ENCODE measurements around the gene LAPTM5. TPM values are rescaled to one million over a fixed set of nuclear protein-coding genes. Genes with fewer than 3 reads are reported as not detected.

LAPTM5 gene
- total RNA-seq, 1 donor from 2014 or later: not detected

DNA sequence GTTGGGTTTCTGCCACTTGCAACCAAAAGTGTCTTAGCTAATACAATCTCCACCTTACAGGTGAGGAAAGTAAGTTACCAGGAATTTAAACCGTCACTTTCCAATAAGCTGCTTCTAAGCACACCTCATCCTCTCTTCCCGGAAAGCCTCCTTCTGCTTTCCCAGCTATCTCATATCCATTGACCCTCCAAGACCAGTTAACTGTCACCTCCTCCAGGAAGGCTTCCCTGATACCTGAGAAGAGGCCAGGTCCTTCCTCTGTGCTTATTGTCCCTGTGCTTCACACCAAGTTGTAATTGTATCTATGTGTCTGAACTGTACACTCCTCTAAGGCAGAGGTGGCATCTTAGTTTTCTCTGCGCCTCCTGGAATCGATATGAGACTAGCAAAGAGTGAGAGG, 23.0 kb downstream of the LAPTM5 start:
- Histone ChIP-seq H3K27ac (no peak overlapping the region), H3K4me3 (no peak overlapping the region), H3K4me1 (peaks cover 8% of the 10 kb centered on the region), H3K36me3 (no peaks in the 10 kb centered on the region), H3K79me2 (ENCODE audit: low read depth) (no peaks in the 10 kb centered on the region), H4K20me1 (ENCODE audit: low read depth) (no peaks in the 10 kb centered on the region), H3K4me2 (no peak overlapping the region), H3F3A (ENCODE audit: low read depth) (no peaks in the 10 kb centered on the region), H3K9ac (no peak overlapping the region), H3K27me3 (no peaks in the 10 kb centered on the region), H3K9me3 (ENCODE audit: low read depth) (no peaks in the 10 kb centered on the region), H2AFZ (replicated peaks) (no peak overlapping the region)
- H3K4me1 Mint-ChIP-seq: peaks cover 13% of the 10 kb centered on the region
- no peak for DNase-seq (ENCODE audit: low spot score)
- no peaks in the 10 kb centered on the region for H3K36me3 Mint-ChIP-seq
- no peak overlapping the region for H3K4me3 Mint-ChIP-seq
- H3K9me3 Mint-ChIP-seq: no peaks in the 10 kb centered on the region
- H3K27me3 Mint-ChIP-seq (ENCODE audit: insufficient read depth, low read depth): peaks cover 8% of the 10 kb centered on the region
- H3K27ac Mint-ChIP-seq: no peak overlapping the region
- TF ChIP-seq, protein P1, sequence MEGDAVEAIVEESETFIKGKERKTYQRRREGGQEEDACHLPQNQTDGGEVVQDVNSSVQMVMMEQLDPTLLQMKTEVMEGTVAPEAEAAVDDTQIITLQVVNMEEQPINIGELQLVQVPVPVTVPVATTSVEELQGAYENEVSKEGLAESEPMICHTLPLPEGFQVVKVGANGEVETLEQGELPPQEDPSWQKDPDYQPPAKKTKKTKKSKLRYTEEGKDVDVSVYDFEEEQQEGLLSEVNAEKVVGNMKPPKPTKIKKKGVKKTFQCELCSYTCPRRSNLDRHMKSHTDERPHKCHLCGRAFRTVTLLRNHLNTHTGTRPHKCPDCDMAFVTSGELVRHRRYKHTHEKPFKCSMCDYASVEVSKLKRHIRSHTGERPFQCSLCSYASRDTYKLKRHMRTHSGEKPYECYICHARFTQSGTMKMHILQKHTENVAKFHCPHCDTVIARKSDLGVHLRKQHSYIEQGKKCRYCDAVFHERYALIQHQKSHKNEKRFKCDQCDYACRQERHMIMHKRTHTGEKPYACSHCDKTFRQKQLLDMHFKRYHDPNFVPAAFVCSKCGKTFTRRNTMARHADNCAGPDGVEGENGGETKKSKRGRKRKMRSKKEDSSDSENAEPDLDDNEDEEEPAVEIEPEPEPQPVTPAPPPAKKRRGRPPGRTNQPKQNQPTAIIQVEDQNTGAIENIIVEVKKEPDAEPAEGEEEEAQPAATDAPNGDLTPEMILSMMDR (IDR thresholded peaks at IDR 0.05): no peak
- no peak for TF ChIP-seq EZH2phosphoT487 (IDR thresholded peaks at IDR 0.05)
- no peak for TF ChIP-seq EZH2 (IDR thresholded peaks at IDR 0.05)

DNA sequence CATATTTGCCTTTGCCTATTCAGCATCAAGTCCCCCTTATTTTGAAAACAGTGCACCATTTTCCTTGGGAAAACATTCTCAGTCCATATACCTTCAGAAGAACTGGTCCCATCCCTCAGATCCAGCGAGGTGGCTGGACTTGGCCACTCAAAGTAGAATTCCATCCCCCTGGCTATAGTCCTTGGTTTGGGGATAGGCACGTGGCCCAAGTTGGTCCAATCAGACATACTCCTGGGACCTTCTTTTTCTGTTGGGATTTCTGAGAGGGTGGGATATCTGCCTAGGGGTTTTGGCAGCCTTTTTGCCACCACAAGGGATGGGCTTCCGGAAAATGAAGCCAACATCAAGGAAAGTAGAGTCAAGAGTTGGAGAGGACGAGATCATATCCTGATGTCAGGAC, 23.5 kb downstream of the LAPTM5 start:
- H3K9ac ChIP-seq: no peak overlapping the region
- peaks cover 8% of the 10 kb centered on the region for H3K4me1 ChIP-seq
- H3K27ac ChIP-seq: no peak overlapping the region
- no peaks in the 10 kb centered on the region for H3K9me3 ChIP-seq (ENCODE audit: low read depth)
- no peaks in the 10 kb centered on the region for H3K27me3 ChIP-seq
- H3K36me3 ChIP-seq: no peaks in the 10 kb centered on the region
- no peaks in the 10 kb centered on the region for H3F3A ChIP-seq (ENCODE audit: low read depth)
- peaks cover 16% of the 10 kb centered on the region for H3K4me1 Mint-ChIP-seq
- H3K27ac Mint-ChIP-seq: no peak overlapping the region
- H2AFZ ChIP-seq (replicated peaks): no peak overlapping the region
- no peaks in the 10 kb centered on the region for H4K20me1 ChIP-seq (ENCODE audit: low read depth)
- H3K4me3 Mint-ChIP-seq: no peak overlapping the region
- DNase-seq (ENCODE audit: low spot score): no peak
- H3K4me3 ChIP-seq: no peak overlapping the region
- H3K36me3 Mint-ChIP-seq: no peaks in the 10 kb centered on the region
- TF ChIP-seq EZH2 (IDR thresholded peaks at IDR 0.05): no peak
- no peak for TF ChIP-seq EZH2phosphoT487 (IDR thresholded peaks at IDR 0.05)
- TF ChIP-seq, protein P1 (IDR thresholded peaks at IDR 0.05): no peak
- H3K79me2 ChIP-seq (ENCODE audit: low read depth): no peaks in the 10 kb centered on the region
- H3K9me3 Mint-ChIP-seq: no peaks in the 10 kb centered on the region
- peaks cover 8% of the 10 kb centered on the region for H3K27me3 Mint-ChIP-seq (ENCODE audit: insufficient read depth, low read depth)
- H3K4me2 ChIP-seq: no peak overlapping the region

DNA sequence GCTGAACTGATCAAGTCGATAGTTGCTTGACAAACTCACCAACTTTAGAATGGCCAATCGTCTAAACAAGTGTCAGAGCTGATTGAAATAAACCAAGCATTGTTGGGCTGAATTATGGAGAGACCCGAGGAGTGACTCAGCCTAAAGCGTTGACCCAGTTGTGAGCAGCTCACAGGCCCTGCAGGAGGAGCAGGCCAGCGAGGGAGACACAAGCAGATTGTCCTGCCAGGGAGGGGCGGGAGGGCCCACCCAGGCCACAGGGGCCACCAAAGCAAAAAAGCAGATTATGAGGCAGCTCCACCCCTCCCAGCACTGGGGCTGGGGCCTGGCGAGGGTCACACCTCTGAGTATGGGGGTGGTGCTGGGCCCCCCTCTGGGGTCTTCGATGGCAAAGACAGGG, 24.1 kb downstream of the LAPTM5 start:
- Mint-ChIP-seq H3K36me3 (no peaks in the 10 kb centered on the region), H3K4me3 (no peak overlapping the region), H3K4me1 (peaks cover 23% of the 10 kb centered on the region), H3K27me3 (ENCODE audit: insufficient read depth, low read depth) (peaks cover 7% of the 10 kb centered on the region), H3K27ac (no peak overlapping the region), H3K9me3 (no peaks in the 10 kb centered on the region)
- Histone ChIP-seq H3K9ac (no peak overlapping the region), H3K36me3 (no peaks in the 10 kb centered on the region), H3K4me2 (no peak overlapping the region), H4K20me1 (ENCODE audit: low read depth) (no peaks in the 10 kb centered on the region), H3K27ac (no peak overlapping the region), H3K4me1 (peaks cover 8% of the 10 kb centered on the region), H3K79me2 (ENCODE audit: low read depth) (no peaks in the 10 kb centered on the region), H3K27me3 (no peaks in the 10 kb centered on the region), H3K9me3 (ENCODE audit: low read depth) (no peaks in the 10 kb centered on the region), H2AFZ (replicated peaks) (no peak overlapping the region), H3K4me3 (no peak overlapping the region), H3F3A (ENCODE audit: low read depth) (no peaks in the 10 kb centered on the region)
- no peak for DNase-seq (ENCODE audit: low spot score)
- TF ChIP-seq EZH2 (IDR thresholded peaks at IDR 0.05): no peak
- TF ChIP-seq, protein P1 (IDR thresholded peaks at IDR 0.05): no peak
- TF ChIP-seq EZH2phosphoT487 (IDR thresholded peaks at IDR 0.05): no peak

All from neural progenitor cell (in vitro differentiated cells).